K562 (cell line): ENCODE measurements around the gene AFDN. TPM values are rescaled to one million over a fixed set of nuclear protein-coding genes. Genes with fewer than 3 reads are reported as not detected.

Experiments used
- ATAC-seq: fragments of 200-7000 bp; cut with Tn5 transposase; 3 replicates; pipeline ENCODE4 v1.9.1; 2020; ENCODE audit warnings: moderate library complexity
- BruUV-seq: library from RNA; stranded (reverse); fragments of 400-500 nt; replicated peaks from 2 replicates; lab custom pipeline; 2021; lab: Mats Ljungman, UMichigan
- CTCF ChIA-PET: fragments of 300-600 bp; formaldehyde crosslinking; extraction: SDS; loops from one replicate; lab custom pipeline; 2021; ENCODE audit warnings: low intra/inter-chr PET ratio; lab: Yijun Ruan, JAX
- POLR2A ChIA-PET: fragments of 300-600, 350-650 bp; sonication (Branson Sonifier 250); formaldehyde crosslinking; extraction: SDS; loops from one replicate; lab custom pipeline; 2021; ENCODE audit warnings: antibody characterized with exemption, inconsistent platforms; lab: Yijun Ruan, JAX
- DNase-seq, 4 experiments: peaks; one replicate each; pipeline versions ENCODE4 v3.0.0 to v3.0.0-alpha.2; 2011 to 2018; ENCODE audit warnings: low spot score in 3 of 4, mixed read lengths in 3 of 4; ENCODE audit errors: extremely low read depth in 1 of 4
- FAIRE-seq: peaks from 2 replicates; lab custom pipeline; 2011; peaks lifted over from hg19 to GRCh38; lab: Jason Lieb, UNC
- H2AFZ ChIP-seq: 2 replicates; pipeline ENCODE4 v1.6.0; 2011; ENCODE audit warnings: low read depth, low read length, control low read depth, inconsistent platforms
- H3K27ac ChIP-seq: fragments of 200-600 bp; 3 replicates; pipeline ENCODE4 v1.8.0; 2011; ENCODE audit warnings: low read depth, mild to moderate bottlenecking, control low read depth, inconsistent platforms, low read length, moderate library complexity, mixed read lengths; ENCODE audit errors: extremely low read depth
- H3K27me3 ChIP-seq, 2 experiments: fragments of 300-600 bp in 1 of 2; 2 replicates in 1 of 2; 3 replicates in 1 of 2; pipeline versions ENCODE4 v1.6.0 to v1.8.0; 2011; ENCODE audit warnings: inconsistent platforms in 2 of 2, low read length in 2 of 2, mild to moderate bottlenecking in 1 of 2, mixed read lengths in 1 of 2, moderate library complexity in 1 of 2; ENCODE audit not compliant: control insufficient read depth in 2 of 2, insufficient read depth in 2 of 2
- H3K36me3 ChIP-seq: fragments of 300-600 bp; 3 replicates; pipeline ENCODE4 v1.8.0; 2011; ENCODE audit warnings: mild to moderate bottlenecking, low read length, inconsistent platforms; ENCODE audit not compliant: control insufficient read depth, insufficient read depth
- H3K4me1 ChIP-seq, 2 experiments: fragments of 200-600 bp in 1 of 2; replicated peaks in 1 of 2; 2 replicates in 1 of 2; 3 replicates in 1 of 2; pipeline versions ENCODE4 v1.5.1 to v1.8.0; 2011; ENCODE audit warnings: inconsistent platforms in 2 of 2, low read length in 2 of 2, mild to moderate bottlenecking in 1 of 2, mixed read lengths in 1 of 2, moderate library complexity in 1 of 2; ENCODE audit not compliant: control insufficient read depth in 2 of 2, insufficient read depth in 2 of 2
- H3K4me2 ChIP-seq: 2 replicates; pipeline ENCODE4 v1.6.1; 2011; ENCODE audit warnings: low read length, control low read depth, inconsistent platforms, mixed read lengths; ENCODE audit not compliant: insufficient read depth
- H3K4me3 ChIP-seq: fragments of 200-600 bp; sonication (generic), shearing (Covaris generic); 2 replicates; pipeline ENCODE4 v1.5.1; 2016; ENCODE audit warnings: control low read depth, inconsistent platforms
- H3K79me2 ChIP-seq: fragments of 200-600 bp; 3 replicates; pipeline ENCODE4 v1.8.0; 2011; ENCODE audit warnings: low read length, inconsistent platforms; ENCODE audit not compliant: control insufficient read depth, insufficient read depth
- H3K9ac ChIP-seq, 2 experiments: 2 replicates each; pipeline versions ENCODE4 v1.6.0 to v1.6.1; 2011; ENCODE audit warnings: low read depth in 2 of 2, low read length in 2 of 2, control low read depth in 1 of 2, inconsistent platforms in 1 of 2, mild to moderate bottlenecking in 1 of 2, mixed read lengths in 1 of 2; ENCODE audit not compliant: insufficient read depth in 1 of 2
- H3K9me1 ChIP-seq: one replicate; pipeline ENCODE4 v1.6.0; 2011; ENCODE audit warnings: inconsistent platforms, mild to moderate bottlenecking, low read length, moderate library complexity; ENCODE audit not compliant: control insufficient read depth, insufficient read depth
- H3K9me3 ChIP-seq: replicated peaks from 2 replicates; pipeline ENCODE4 v1.5.1; 2011; ENCODE audit warnings: low read depth, low read length, inconsistent platforms; ENCODE audit not compliant: control insufficient read depth, insufficient read depth
- H4K20me1 ChIP-seq: replicated peaks from 2 replicates; pipeline ENCODE4 v1.6.1; 2011; ENCODE audit warnings: low read length, inconsistent platforms, mixed read lengths; ENCODE audit not compliant: control insufficient read depth, insufficient read depth
- ARNT ChIP-seq, 2 experiments: fragments of 450-650 bp; IDR thresholded peaks; 2 replicates each; pipeline ENCODE4 v1.6.1; 2016; ENCODE audit warnings: mild to moderate bottlenecking in 1 of 2
- CCNT2 ChIP-seq: IDR thresholded peaks from 2 replicates; pipeline ENCODE4 v1.6.1; 2011; ENCODE audit warnings: borderline replicate concordance, low read depth, mild to moderate bottlenecking, moderate library complexity, mixed read lengths, low read length; ENCODE audit not compliant: insufficient read length; ENCODE audit errors: extremely low read depth
- TBL1XR1 ChIP-seq, 2 experiments: IDR thresholded peaks; 2 replicates each; pipeline ENCODE4 v1.6.1; 2012; ENCODE audit warnings: improper control_type of control experiment in 2 of 2, low read length in 2 of 2, mild to moderate bottlenecking in 1 of 2
- ZNF431 ChIP-seq: sonication (generic); formaldehyde crosslinking; IDR thresholded peaks from 2 replicates; pipeline ENCODE4 v1.8.0; 2022; ENCODE audit warnings: mild to moderate bottlenecking, missing genetic modification reagents
- ZNF584 ChIP-seq: fragments of 200-800 bp; sonication (Bioruptor generic); IDR thresholded peaks from 2 replicates; pipeline ENCODE4 v1.6.1; 2016; ENCODE audit warnings: low read depth, mild to moderate bottlenecking, missing genetic modification characterization, missing compliant biosample characterization
- WGBS: fragments of 100-300 bp; shearing (Covaris generic); methylation state at CpG from one replicate; pipeline ENCODE4 v1.1.6; 2016; ENCODE audit warnings: low coverage, mixed read lengths; ENCODE audit not compliant: insufficient coverage; ENCODE audit errors: missing lambda C conversion rate; 5-methylcytosine and 5-hydroxymethylcytosine counted together
- in situ Hi-C: fragments of 300-500 bp; cut with MboI; formaldehyde crosslinking; loops from 4 replicates; pipeline ENCODE4 v1.15.0; 2018; ENCODE audit warnings: inconsistent platforms, mixed read lengths
- intact Hi-C: fragments of 100-400 bp; cut with micrococcal nuclease; formaldehyde crosslinking; loops from 2 replicates; pipeline ENCODE4 v1.14.2; 2022
- polyA plus RNA-seq, 8 experiments: library from polyadenylated mRNA; depleted of rRNA in 4 of 8; stranded (reverse) in 5 of 8; unstranded in 3 of 8; fragments of >200 nt; fragmentation: Nextera tagmentation in 2 of 8; fragmentation: Illumina TruSeq in 1 of 8; extraction: Ambion mirVana in 2 of 8; extraction: Trizol in 1 of 8; gene quantifications; 2 replicates each; pipeline versions ENCODE4 v1.2.1 to v1.2.3, GENCODE V29; 2011 to 2014; ENCODE audit warnings: inconsistent platforms in 1 of 8, missing spikeins in 1 of 8
- total RNA-seq, 7 experiments: library from RNA; depleted of rRNA in 6 of 7; stranded (reverse); fragments of >200 nt in 6 of 7; fragmentation: Illumina TruSeq in 2 of 7; extraction: Trizol in 2 of 7; gene quantifications; 2 replicates each; pipeline versions ENCODE4 v1.2.1 to v1.2.3, GENCODE V29; 2011 to 2021; ENCODE audit warnings: low replicate concordance in 1 of 7
- TF ChIP-seq, protein P1 (sequence below), 3 experiments: IDR thresholded peaks in 2 of 3; conservative IDR thresholded peaks in 1 of 3; 2 replicates each; pipeline ENCODE4 v1.5.1; 2011 to 2012; ENCODE audit warnings: low read length in 3 of 3, mild to moderate bottlenecking in 3 of 3, control low read depth in 2 of 3, improper control_type of control experiment in 1 of 3, inconsistent platforms in 1 of 3, low read depth in 1 of 3, mixed read lengths in 1 of 3, moderate library complexity in 1 of 3; ENCODE audit not compliant: insufficient read depth in 2 of 3
- TF ChIP-seq, protein P2 (sequence below): sonication (generic); formaldehyde crosslinking; IDR thresholded peaks from 2 replicates; pipeline ENCODE4 v1.8.0; 2022; ENCODE audit warnings: missing genetic modification reagents, mild to moderate bottlenecking, borderline replicate concordance

AFDN gene
- total and polyA plus RNA-seq, 9 of the 15 experiments (the other 6 are each of a cell fraction or from before 2014, with no cell fraction given): 7.2 to 129 (median 105) TPM

- no TSS peak for BruUV-seq
- Histone ChIP-seq H3K9me1 (no peaks in the 10 kb centered on the region), H3K4me1 (peaks cover 0 to 14% of the 10 kb centered on the region in 2 experiments; a peak in 4 of 5 replicates), H3K4me3 (no peak overlapping the region), H3K79me2 (no peaks in the 10 kb centered on the region), H3K27me3 (no peaks in the 10 kb centered on the region), H3K27ac (no peak overlapping the region), H3K36me3 (peaks cover 76% of the 10 kb centered on the region), H3K4me2 (no peak overlapping the region), H3K9ac (no peak overlapping the region), H4K20me1 (no peaks in the 10 kb centered on the region), H3K9me3 (no peaks in the 10 kb centered on the region), H2AFZ (no peak overlapping the region)
- in situ Hi-C loops: loop anchor here (5.0 to 10.0 kb wide), 2 partner anchors 131 to 414 kb away; no protein-coding TSS in a partner anchor
- DNase-seq: peak in 2 of 4 experiments; percentile 27 to 43
- ATAC-seq: peak; percentile 59
- CTCF ChIA-PET: interaction anchor here (2.2 kb wide), 1 partner anchor 131 kb away, joined by 16 read pairs; no protein-coding TSS in a partner anchor
- no peak for FAIRE-seq
- WGBS: 96% methylated on average over 3 of the region's 3 CpGs
- POLR2A ChIA-PET: interaction anchor here (1.4 to 1.6 kb wide), 2 partner anchors 8 to 17 kb away, joined by 5 to 7 read pairs; no protein-coding TSS in a partner anchor
- intact Hi-C loops: loop anchor here (1.0 to 5.0 kb wide), 4 partner anchors 41 to 413 kb away; no protein-coding TSS in a partner anchor
- TF ChIP-seq CCNT2 (no peak), ZNF584 (CRISPR knock-in tag) (no peak), ARNT (IDR thresholded peaks at IDR 0.05) (no peak), ZNF431 (CRISPR knock-in tag) (no peak), TBL1XR1 (IDR thresholded peaks at IDR 0.05; ENCODE audit: low read length in 2 of 2) (0 out of 4 replicates have a peak, but pooled peaks of 1 of the 2 experiments have one; percentile 10)
- TF ChIP-seq, protein P1, sequence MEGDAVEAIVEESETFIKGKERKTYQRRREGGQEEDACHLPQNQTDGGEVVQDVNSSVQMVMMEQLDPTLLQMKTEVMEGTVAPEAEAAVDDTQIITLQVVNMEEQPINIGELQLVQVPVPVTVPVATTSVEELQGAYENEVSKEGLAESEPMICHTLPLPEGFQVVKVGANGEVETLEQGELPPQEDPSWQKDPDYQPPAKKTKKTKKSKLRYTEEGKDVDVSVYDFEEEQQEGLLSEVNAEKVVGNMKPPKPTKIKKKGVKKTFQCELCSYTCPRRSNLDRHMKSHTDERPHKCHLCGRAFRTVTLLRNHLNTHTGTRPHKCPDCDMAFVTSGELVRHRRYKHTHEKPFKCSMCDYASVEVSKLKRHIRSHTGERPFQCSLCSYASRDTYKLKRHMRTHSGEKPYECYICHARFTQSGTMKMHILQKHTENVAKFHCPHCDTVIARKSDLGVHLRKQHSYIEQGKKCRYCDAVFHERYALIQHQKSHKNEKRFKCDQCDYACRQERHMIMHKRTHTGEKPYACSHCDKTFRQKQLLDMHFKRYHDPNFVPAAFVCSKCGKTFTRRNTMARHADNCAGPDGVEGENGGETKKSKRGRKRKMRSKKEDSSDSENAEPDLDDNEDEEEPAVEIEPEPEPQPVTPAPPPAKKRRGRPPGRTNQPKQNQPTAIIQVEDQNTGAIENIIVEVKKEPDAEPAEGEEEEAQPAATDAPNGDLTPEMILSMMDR (IDR thresholded peaks at IDR 0.05 in 2 of 3, conservative IDR thresholded peaks at IDR 0.05 in 1 of 3; ENCODE audit: insufficient read depth in 2 of 3, low read depth in 1 of 3, low read length in 3 of 3): peak; percentile 41 to 89 (median 53); a peak in 5 of 6 replicates
- TF ChIP-seq, protein P2, sequence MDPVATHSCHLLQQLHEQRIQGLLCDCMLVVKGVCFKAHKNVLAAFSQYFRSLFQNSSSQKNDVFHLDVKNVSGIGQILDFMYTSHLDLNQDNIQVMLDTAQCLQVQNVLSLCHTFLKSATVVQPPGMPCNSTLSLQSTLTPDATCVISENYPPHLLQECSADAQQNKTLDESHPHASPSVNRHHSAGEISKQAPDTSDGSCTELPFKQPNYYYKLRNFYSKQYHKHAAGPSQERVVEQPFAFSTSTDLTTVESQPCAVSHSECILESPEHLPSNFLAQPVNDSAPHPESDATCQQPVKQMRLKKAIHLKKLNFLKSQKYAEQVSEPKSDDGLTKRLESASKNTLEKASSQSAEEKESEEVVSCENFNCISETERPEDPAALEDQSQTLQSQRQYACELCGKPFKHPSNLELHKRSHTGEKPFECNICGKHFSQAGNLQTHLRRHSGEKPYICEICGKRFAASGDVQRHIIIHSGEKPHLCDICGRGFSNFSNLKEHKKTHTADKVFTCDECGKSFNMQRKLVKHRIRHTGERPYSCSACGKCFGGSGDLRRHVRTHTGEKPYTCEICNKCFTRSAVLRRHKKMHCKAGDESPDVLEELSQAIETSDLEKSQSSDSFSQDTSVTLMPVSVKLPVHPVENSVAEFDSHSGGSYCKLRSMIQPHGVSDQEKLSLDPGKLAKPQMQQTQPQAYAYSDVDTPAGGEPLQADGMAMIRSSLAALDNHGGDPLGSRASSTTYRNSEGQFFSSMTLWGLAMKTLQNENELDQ (CRISPR knock-in tag): no peak
Observed at GRCh38 chr6:167898673-167899311, 72.1 kb downstream of the AFDN start.
